NT2/D1 (cell line): ENCODE measurements around the gene TBC1D22A.

Experiments used
- DNase-seq: peaks from one replicate; pipeline ENCODE4 v3.0.0-alpha.2; 2011; ENCODE audit warnings: low read depth, low spot score
- H3K27me3 ChIP-seq: 2 replicates; pipeline ENCODE4 v1.6.0; 2011; ENCODE audit warnings: mild to moderate bottlenecking; ENCODE audit not compliant: insufficient read length, insufficient read depth
- H3K36me3 ChIP-seq: 2 replicates; pipeline ENCODE4 v1.6.1; 2011; ENCODE audit warnings: mild to moderate bottlenecking, low read length, mixed read lengths; ENCODE audit not compliant: insufficient read depth, insufficient read length
- H3K4me1 ChIP-seq: 2 replicates; pipeline ENCODE4 v1.5.1; 2011; ENCODE audit not compliant: insufficient read depth, insufficient read length
- H3K4me3 ChIP-seq: 2 replicates; pipeline ENCODE4 v1.5.1; 2011; ENCODE audit warnings: low read depth; ENCODE audit not compliant: insufficient read length
- H3K9ac ChIP-seq: 2 replicates; pipeline ENCODE4 v1.6.0; 2011; ENCODE audit warnings: low read depth; ENCODE audit not compliant: insufficient read length
- H3K9me3 ChIP-seq: 2 replicates; pipeline ENCODE4 v1.5.1; 2011; ENCODE audit warnings: mild to moderate bottlenecking, low read length; ENCODE audit not compliant: insufficient read depth
- SUZ12 ChIP-seq: IDR thresholded peaks from 2 replicates; pipeline ENCODE4 v1.6.1; 2011; ENCODE audit not compliant: insufficient read length, insufficient read depth; ENCODE audit errors: extremely low read depth
- YY1 ChIP-seq: IDR thresholded peaks from 2 replicates; pipeline ENCODE4 v1.6.1; 2011; ENCODE audit not compliant: insufficient read length, insufficient read depth
- ZNF274 ChIP-seq: IDR thresholded peaks from 2 replicates; pipeline ENCODE4 v1.6.1; 2011; ENCODE audit warnings: mild to moderate bottlenecking, low read depth, low read length

TBC1D22A gene

GRCh38 chr22:47201996-47202818 is 439.8 kb downstream of the TBC1D22A start:
- H3K9me3 ChIP-seq: no peaks in the 10 kb centered on the region
- no peak overlapping the region for H3K9ac ChIP-seq
- H3K27me3 ChIP-seq: no peaks in the 10 kb centered on the region
- peaks cover 7% of the 10 kb centered on the region for H3K4me1 ChIP-seq
- TF ChIP-seq SUZ12 (no peak), ZNF274 (no peak), YY1 (no peak)
- H3K36me3 ChIP-seq: no peaks in the 10 kb centered on the region
- DNase-seq: no peak
- no peak overlapping the region for H3K4me3 ChIP-seq

- Histone ChIP-seq H3K9me3 (no peaks in the 10 kb centered on the region), H3K9ac (no peak overlapping the region)
- TF ChIP-seq SUZ12 (no peak), YY1 (no peak), ZNF274 (no peak)
Measured at GRCh38 chr22:47202819-47203553, 440.5 kb downstream of the TBC1D22A start.

GRCh38 chr22:47203554-47203991 is 441.1 kb downstream of the TBC1D22A start:
- H3K4me1 ChIP-seq: peaks cover 6% of the 10 kb centered on the region
- no peak for TF ChIP-seq SUZ12
- no peak for TF ChIP-seq YY1
- no peak for TF ChIP-seq ZNF274
- no peak for DNase-seq
- no peaks in the 10 kb centered on the region for H3K36me3 ChIP-seq
- no peaks in the 10 kb centered on the region for H3K9me3 ChIP-seq
- H3K27me3 ChIP-seq: no peaks in the 10 kb centered on the region
- no peak overlapping the region for H3K9ac ChIP-seq
- H3K4me3 ChIP-seq: no peak overlapping the region

More at GRCh38 chr22:47202819-47203553, 440.5 kb downstream of the TBC1D22A start:
- Histone ChIP-seq H3K27me3 (no peaks in the 10 kb centered on the region), H3K4me3 (no peak overlapping the region), H3K4me1 (peaks cover 7% of the 10 kb centered on the region), H3K36me3 (no peaks in the 10 kb centered on the region)
- no peak for DNase-seq

DNA sequence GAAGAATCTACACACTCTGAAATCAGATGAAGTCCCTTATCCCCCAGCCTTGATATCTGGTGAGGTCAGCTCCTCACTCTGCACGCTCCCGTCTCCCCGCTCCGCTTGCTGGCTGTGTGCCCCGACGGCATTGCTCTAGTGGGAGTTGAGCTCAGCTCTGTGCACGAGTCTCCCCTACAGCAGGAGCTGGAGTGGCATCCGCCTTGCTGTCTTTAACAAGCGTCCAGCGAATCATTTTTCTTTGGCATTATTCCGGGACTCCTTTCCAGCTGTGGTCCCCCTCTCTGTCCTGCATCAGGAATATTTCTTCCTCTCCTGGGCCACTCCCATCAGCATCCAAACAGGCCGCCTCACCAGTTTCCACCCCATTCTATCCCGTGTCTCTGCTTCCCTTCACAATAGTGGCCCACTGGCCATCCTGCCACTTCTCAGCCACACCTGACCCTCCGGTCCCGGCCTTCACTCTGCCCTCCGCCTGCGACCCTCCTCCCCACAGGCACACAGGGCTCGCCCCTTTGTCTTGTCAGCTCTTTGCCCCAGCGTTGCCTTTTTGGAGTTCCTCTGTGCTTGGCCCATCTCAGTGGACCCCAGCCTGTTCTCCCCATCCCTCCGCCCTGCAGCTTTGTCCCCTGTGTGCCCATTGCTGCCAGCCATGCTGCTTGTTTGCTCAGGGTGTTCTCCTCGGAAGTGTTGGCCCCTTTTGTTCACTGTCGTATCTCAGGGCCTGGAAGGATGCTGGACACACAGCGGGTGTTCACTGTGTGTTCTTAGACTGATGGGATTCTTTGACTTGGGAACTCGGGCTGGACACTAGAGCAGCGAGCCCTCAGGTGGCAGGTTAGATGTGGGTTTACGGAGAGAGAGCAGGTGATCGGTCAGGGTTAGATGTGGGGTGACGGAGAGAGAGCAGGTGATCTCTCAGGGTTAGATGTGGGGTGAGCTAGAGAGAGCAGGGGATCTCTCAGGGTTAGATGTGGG is 441.8 kb downstream of the TBC1D22A start:
- no peaks in the 10 kb centered on the region for H3K9me3 ChIP-seq
- DNase-seq: no peak
- no peaks in the 10 kb centered on the region for H3K36me3 ChIP-seq
- no peak overlapping the region for H3K9ac ChIP-seq
- TF ChIP-seq SUZ12: no peak
- no peak for TF ChIP-seq YY1
- TF ChIP-seq ZNF274: no peak
- H3K4me3 ChIP-seq: no peak overlapping the region
- peaks cover 6% of the 10 kb centered on the region for H3K4me1 ChIP-seq
- H3K27me3 ChIP-seq: no peaks in the 10 kb centered on the region

DNA sequence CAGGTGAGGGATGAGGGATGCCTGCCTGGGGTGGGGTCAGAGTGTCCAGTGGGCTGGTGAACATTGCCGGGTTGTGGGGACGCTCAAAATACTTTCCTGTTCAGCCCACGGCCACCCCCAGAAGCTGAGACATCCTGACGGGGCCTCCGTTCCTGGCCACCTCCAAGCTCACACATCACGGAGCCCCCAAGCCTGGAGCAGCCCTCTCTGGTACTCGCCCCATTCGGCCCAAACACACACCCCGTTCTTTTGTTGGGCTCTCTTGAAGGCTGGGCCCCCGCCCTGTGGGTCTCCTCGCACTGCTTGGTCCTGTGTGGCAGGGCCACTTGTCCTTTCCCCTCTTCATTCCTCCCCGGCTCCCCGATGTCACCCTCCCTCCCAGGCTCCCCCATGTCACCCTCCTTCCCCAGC is 442.6 kb downstream of the TBC1D22A start:
- Histone ChIP-seq H3K9me3 (no peaks in the 10 kb centered on the region), H3K27me3 (no peaks in the 10 kb centered on the region), H3K36me3 (no peaks in the 10 kb centered on the region), H3K9ac (no peak overlapping the region), H3K4me1 (peaks cover 2% of the 10 kb centered on the region), H3K4me3 (no peak overlapping the region)
- DNase-seq: no peak
- TF ChIP-seq YY1: no peak
- no peak for TF ChIP-seq ZNF274
- TF ChIP-seq SUZ12: no peak

DNA sequence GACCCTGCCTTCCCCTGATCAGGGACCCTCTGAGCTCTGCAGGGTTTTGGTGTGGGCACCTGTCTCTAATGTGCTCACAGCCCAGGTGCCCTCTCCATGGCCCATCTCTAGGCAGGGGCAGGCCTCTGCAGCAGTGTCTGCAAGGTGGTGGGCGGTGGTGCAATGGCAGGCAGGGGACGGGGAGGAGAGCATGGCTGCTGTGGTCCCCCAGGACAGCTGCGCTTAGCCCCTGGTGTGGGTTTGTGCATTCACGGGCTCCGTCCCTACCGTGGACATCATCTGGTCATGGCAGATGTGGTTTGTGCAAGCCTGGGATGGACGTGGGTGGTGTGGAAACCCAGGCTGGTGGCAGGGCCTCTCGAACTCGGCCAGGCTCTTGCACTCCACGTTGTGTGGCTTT is 443.1 kb downstream of the TBC1D22A start:
- no peaks in the 10 kb centered on the region for H3K27me3 ChIP-seq

More for the DNA sequence above, 443.1 kb downstream of the TBC1D22A start:
- Histone ChIP-seq H3K36me3 (no peaks in the 10 kb centered on the region), H3K4me3 (no peak overlapping the region), H3K9ac (no peak overlapping the region), H3K9me3 (no peaks in the 10 kb centered on the region), H3K4me1 (no peaks in the 10 kb centered on the region)
- DNase-seq: no peak
- TF ChIP-seq YY1 (no peak), SUZ12 (no peak), ZNF274 (no peak)
